Measurements from ENCODE around the gene LRRC49. TPM values are rescaled to one million over a fixed set of nuclear protein-coding genes. Genes with fewer than 3 reads are reported as not detected.
"Not testable (repeated sequence)": the region's sequence is repeated elsewhere in the genome, so short reads cannot be mapped to it uniquely, and the experiment has no call there.

The LRRC49 gene
- total and polyA plus RNA-seq, 3 experiments from 2014 or later: 0.46 to 0.62 TPM; not detected in 1

DNA sequence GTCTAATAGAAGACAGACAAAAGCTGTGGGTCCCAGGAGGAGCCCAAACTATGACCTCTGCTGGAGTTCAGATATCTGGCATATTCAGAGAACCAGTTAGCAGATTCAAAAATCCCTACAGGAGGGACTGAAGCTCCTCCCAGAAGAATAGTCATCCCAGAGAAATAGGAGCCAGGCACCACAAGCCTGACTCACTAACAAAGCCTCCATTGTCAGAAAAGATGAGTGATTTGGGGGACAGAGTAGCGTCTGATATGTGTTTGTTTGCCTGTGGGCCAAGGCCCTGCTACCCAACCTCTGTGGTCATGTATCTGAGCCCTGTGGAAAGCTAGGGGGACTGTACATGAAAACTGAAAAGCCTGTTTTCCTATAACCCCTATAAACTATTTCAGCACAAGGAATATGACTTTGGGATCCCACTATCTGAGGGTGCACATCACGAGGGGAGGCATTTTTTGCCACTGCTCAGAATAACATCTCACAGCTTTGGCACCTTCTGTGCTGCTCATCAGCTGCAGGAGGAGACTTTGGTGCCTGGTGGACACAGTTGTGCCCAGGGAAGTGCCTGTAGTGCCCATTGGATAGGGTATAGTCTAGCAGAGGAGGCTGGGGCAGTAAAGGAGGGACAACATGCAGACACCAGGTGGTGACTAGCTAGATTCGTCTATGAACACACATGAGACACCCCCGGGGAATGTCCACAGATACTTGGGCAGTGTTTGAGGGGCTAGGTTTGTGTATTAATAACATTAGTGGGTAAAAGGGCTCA is 29.0 kb upstream of the LRRC49 start:
- H3K27ac Mint-ChIP-seq: no peak overlapping the region
- Histone ChIP-seq H3K4me1 (ENCODE audit: insufficient read depth, low read length) (no peaks in the 10 kb centered on the region), H3K27me3 (ENCODE audit: insufficient read depth, low read length, poor library complexity, severe bottlenecking) (no peaks in the 10 kb centered on the region), H3K27ac (ENCODE audit: low read depth, low read length) (no peak overlapping the region), H3K4me3 (ENCODE audit: low read length) (no peak overlapping the region), H3K9me3 (ENCODE audit: low read length) (no peaks in the 10 kb centered on the region), H3K36me3 (ENCODE audit: insufficient read depth, low read length) (no peaks in the 10 kb centered on the region)
- H3K36me3 Mint-ChIP-seq: no peaks in the 10 kb centered on the region
- no peaks in the 10 kb centered on the region for H3K4me1 Mint-ChIP-seq
- CTCF ChIA-PET: no interaction called here
- POLR2A ChIA-PET: no interaction called here
- no peaks in the 10 kb centered on the region for H3K9me3 Mint-ChIP-seq
- H3K27me3 Mint-ChIP-seq: peaks cover 4 to 28% of the 10 kb centered on the region in 2 donors
- DNase-seq: no peak
- no peak overlapping the region for H3K4me3 Mint-ChIP-seq

DNA sequence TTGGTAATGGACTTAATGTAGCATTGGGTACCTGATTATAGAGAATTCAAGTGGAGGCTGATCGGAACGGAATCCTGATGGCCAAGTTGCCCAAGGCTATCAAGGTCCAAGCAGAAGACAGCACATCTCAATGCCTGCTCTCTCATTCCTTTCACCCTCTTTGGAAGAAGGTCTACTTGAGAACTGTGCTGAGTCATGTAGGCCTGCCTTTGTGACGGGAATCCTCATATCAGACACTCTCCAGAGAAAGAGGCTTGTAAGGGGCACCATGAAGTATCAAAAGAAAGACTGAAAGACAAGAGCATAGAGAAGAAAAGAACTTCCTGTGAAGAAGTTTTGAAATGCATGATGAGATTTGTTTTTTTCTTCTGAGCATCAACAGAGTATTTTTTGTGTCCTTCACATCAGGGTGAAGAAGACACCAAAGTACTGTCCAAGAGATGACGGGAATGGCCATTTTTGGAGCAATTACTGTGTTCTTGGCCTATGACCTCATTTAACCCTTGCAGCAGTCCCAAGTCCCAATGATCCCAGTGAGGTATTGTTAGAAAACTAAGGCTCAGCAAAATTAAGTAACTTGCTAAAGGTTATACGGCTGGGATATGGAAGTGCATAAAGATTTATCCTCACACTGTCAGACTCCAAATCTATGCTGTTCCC is 25.5 kb upstream of the LRRC49 start:
- ChIA-PET CTCF (no interaction called here), POLR2A (no interaction called here)
- no peak overlapping the region for H3K27ac ChIP-seq (ENCODE audit: low read depth, low read length)
- no peaks in the 10 kb centered on the region for H3K4me1 ChIP-seq (ENCODE audit: insufficient read depth, low read length)
- H3K9me3 ChIP-seq (ENCODE audit: low read length): no peaks in the 10 kb centered on the region
- H3K9me3 Mint-ChIP-seq: no peaks in the 10 kb centered on the region
- no peaks in the 10 kb centered on the region for H3K27me3 ChIP-seq (ENCODE audit: insufficient read depth, low read length, poor library complexity, severe bottlenecking)
- peak overlapping the region in 1 of 8 donors; percentile 82 for H3K27ac Mint-ChIP-seq
- H3K27me3 Mint-ChIP-seq: peaks cover 4 to 12% of the 10 kb centered on the region in 2 donors
- no peak for DNase-seq
- no peak overlapping the region for H3K4me3 Mint-ChIP-seq
- H3K36me3 ChIP-seq (ENCODE audit: insufficient read depth, low read length): no peaks in the 10 kb centered on the region
- no peaks in the 10 kb centered on the region for H3K4me1 Mint-ChIP-seq
- no peaks in the 10 kb centered on the region for H3K36me3 Mint-ChIP-seq
- H3K4me3 ChIP-seq (ENCODE audit: low read length): no peak overlapping the region

- H3K36me3 ChIP-seq (ENCODE audit: insufficient read depth, low read length): no peaks in the 10 kb centered on the region
- Mint-ChIP-seq H3K4me1 (no peaks in the 10 kb centered on the region), H3K27me3 (peaks cover 9 to 15% of the 10 kb centered on the region in 2 donors), H3K36me3 (no peaks in the 10 kb centered on the region), H3K4me3 (no peak overlapping the region), H3K27ac (no peak overlapping the region), H3K9me3 (no peaks in the 10 kb centered on the region)
- no peak overlapping the region for H3K27ac ChIP-seq (ENCODE audit: low read depth, low read length)
- no peaks in the 10 kb centered on the region for H3K27me3 ChIP-seq (ENCODE audit: insufficient read depth, low read length, poor library complexity, severe bottlenecking)
- no peak for DNase-seq
- H3K9me3 ChIP-seq (ENCODE audit: low read length): no peaks in the 10 kb centered on the region
- ChIA-PET CTCF (no interaction called here), POLR2A (no interaction called here)
- no peak overlapping the region for H3K4me3 ChIP-seq (ENCODE audit: low read length)
- no peaks in the 10 kb centered on the region for H3K4me1 ChIP-seq (ENCODE audit: insufficient read depth, low read length)
These were observed 24.6 kb upstream of the LRRC49 start for GRCh38 chr15:70867911-70868467.

- POLR2A ChIA-PET: no interaction called here
- Mint-ChIP-seq H3K36me3 (no peaks in the 10 kb centered on the region), H3K27me3 (peaks cover 16 to 27% of the 10 kb centered on the region in 2 donors), H3K4me1 (no peaks in the 10 kb centered on the region), H3K4me3 (no peak overlapping the region), H3K27ac (no peak overlapping the region), H3K9me3 (peaks cover 0 to 3% (median 2%) of the 10 kb centered on the region in 5 donors)
- H3K27me3 ChIP-seq (ENCODE audit: insufficient read depth, low read length, poor library complexity, severe bottlenecking): no peaks in the 10 kb centered on the region
- H3K9me3 ChIP-seq (ENCODE audit: low read length): no peaks in the 10 kb centered on the region
- H3K27ac ChIP-seq (ENCODE audit: low read depth, low read length): no peak overlapping the region
- H3K4me3 ChIP-seq (ENCODE audit: low read length): no peak overlapping the region
- CTCF ChIA-PET: no interaction called here
- no peaks in the 10 kb centered on the region for H3K4me1 ChIP-seq (ENCODE audit: insufficient read depth, low read length)
- no peaks in the 10 kb centered on the region for H3K36me3 ChIP-seq (ENCODE audit: insufficient read depth, low read length)
- no peak for DNase-seq
These were observed 23.3 kb upstream of the LRRC49 start for GRCh38 chr15:70869346-70869745.

- Mint-ChIP-seq H3K27ac (no peak overlapping the region), H3K4me3 (no peak overlapping the region), H3K9me3 (peaks cover 0 to 3% (median 2%) of the 10 kb centered on the region in 5 donors), H3K36me3 (no peaks in the 10 kb centered on the region), H3K27me3 (peaks cover 16 to 32% of the 10 kb centered on the region in 2 donors), H3K4me1 (no peaks in the 10 kb centered on the region)
- no peak overlapping the region for H3K4me3 ChIP-seq (ENCODE audit: low read length)
- H3K36me3 ChIP-seq (ENCODE audit: insufficient read depth, low read length): no peaks in the 10 kb centered on the region
- no peak overlapping the region for H3K27ac ChIP-seq (ENCODE audit: low read depth, low read length)
- CTCF ChIA-PET: no interaction called here
- DNase-seq: no peak
- H3K9me3 ChIP-seq (ENCODE audit: low read length): no peaks in the 10 kb centered on the region
- no peaks in the 10 kb centered on the region for H3K27me3 ChIP-seq (ENCODE audit: insufficient read depth, low read length, poor library complexity, severe bottlenecking)
- no peaks in the 10 kb centered on the region for H3K4me1 ChIP-seq (ENCODE audit: insufficient read depth, low read length)
- POLR2A ChIA-PET: no interaction called here
These were observed 22.6 kb upstream of the LRRC49 start for GRCh38 chr15:70870051-70870450.

DNA sequence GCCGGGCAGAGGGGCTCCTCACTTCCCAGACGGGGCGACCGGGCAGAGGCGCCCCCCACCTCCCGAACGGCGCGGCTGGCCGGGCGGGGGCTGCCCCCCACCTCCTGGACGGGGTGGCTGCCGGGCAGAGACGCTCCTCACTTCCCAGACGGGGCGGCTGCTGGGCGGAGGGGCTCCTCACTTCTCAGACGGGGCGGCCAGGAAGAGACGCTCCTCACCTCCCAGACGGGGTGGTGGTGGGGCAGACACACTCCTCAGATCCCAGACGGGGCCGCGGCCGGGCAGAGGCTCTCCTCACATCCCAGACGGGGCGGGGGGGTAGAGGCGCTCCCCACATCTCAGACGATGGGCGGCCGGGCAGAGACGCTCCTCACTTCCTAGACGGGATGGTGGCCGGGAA is 21.1 kb upstream of the LRRC49 start:
- H3K27me3 ChIP-seq (ENCODE audit: insufficient read depth, low read length, poor library complexity, severe bottlenecking); H3K4me3 ChIP-seq (ENCODE audit: low read length); H3K4me3 Mint-ChIP-seq; POLR2A ChIA-PET; H3K4me1 ChIP-seq (ENCODE audit: insufficient read depth, low read length); H3K36me3 ChIP-seq (ENCODE audit: insufficient read depth, low read length); DNase-seq; H3K27ac Mint-ChIP-seq; H3K27ac ChIP-seq (ENCODE audit: low read depth, low read length); H3K4me1 Mint-ChIP-seq; H3K36me3 Mint-ChIP-seq; H3K9me3 Mint-ChIP-seq; CTCF ChIA-PET; H3K9me3 ChIP-seq (ENCODE audit: low read length): not testable (repeated sequence)
- peaks cover 22 to 36% of the 10 kb centered on the region in 2 donors for H3K27me3 Mint-ChIP-seq

DNA sequence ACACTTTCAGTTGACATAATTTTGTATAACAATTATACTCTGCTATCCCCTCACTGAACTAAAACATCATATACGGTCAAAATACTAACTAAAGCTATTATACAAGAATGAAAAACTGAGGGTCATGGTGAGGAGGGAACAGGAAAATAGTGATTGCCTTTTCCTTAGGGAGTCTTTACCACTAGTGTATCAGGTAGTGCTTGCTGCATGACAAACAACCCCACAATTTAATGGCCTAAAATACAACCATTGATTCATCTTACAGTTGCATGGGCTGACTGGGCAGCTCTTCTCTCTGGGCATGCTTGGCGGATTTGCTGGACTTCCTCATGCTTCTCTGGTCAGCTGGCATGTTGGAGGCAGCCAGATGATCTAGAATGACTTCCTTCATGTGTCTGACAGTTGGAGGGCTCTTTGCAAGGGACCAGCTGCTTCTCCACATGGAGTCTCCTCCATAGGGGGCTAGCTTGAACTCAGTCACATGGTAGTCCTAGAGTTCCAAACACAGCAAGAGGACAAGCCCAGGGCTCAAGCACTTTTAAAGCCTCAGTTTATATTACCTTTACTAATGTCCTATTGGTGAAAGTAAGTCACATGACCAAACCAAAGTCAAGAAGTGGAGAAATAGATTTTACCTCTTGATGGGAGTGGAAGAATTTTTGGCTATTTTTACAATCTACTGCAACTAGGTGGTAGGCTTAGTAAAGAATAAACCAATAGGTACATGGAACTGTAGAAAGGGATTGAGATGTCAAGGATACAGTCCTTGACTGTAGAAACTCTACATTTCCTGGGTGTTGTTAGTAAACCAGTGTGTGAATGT is 19.2 kb upstream of the LRRC49 start:
- Mint-ChIP-seq H3K4me3 (no peak overlapping the region), H3K4me1 (no peaks in the 10 kb centered on the region), H3K27ac (no peak overlapping the region), H3K9me3 (peaks cover 0 to 3% (median 2%) of the 10 kb centered on the region in 5 donors), H3K36me3 (no peaks in the 10 kb centered on the region), H3K27me3 (peaks cover 18 to 42% of the 10 kb centered on the region in 2 donors)
- no peak overlapping the region for H3K4me3 ChIP-seq (ENCODE audit: low read length)
- POLR2A ChIA-PET: no interaction called here
- H3K36me3 ChIP-seq (ENCODE audit: insufficient read depth, low read length): no peaks in the 10 kb centered on the region
- DNase-seq: no peak
- H3K9me3 ChIP-seq (ENCODE audit: low read length): no peaks in the 10 kb centered on the region
- no peaks in the 10 kb centered on the region for H3K27me3 ChIP-seq (ENCODE audit: insufficient read depth, low read length, poor library complexity, severe bottlenecking)
- no peaks in the 10 kb centered on the region for H3K4me1 ChIP-seq (ENCODE audit: insufficient read depth, low read length)
- no peak overlapping the region for H3K27ac ChIP-seq (ENCODE audit: low read depth, low read length)
- CTCF ChIA-PET: no interaction called here

Data from CD8-positive, alpha-beta memory T cell (primary cell).